BLaER1 (cell line): ENCODE measurements around the gene DNAJB4.
"Not testable (repeated sequence)": the region's sequence is repeated elsewhere in the genome, so short reads cannot be mapped to it uniquely, and the experiment has no call there.

Source experiments
- H3K27ac ChIP-seq: shearing (Covaris generic); formaldehyde crosslinking; 2 replicates; pipeline ENCODE4 v1.8.1; 2022
- H3K27me3 ChIP-seq: shearing (Covaris generic); formaldehyde crosslinking; 2 replicates; pipeline ENCODE4 v1.8.1; 2022
- H3K36me3 ChIP-seq: shearing (Covaris generic); formaldehyde crosslinking; 2 replicates; pipeline ENCODE4 v1.8.1; 2022
- H3K4me1 ChIP-seq: shearing (Covaris generic); formaldehyde crosslinking; 2 replicates; pipeline ENCODE4 v1.8.1; 2022
- H3K4me2 ChIP-seq: shearing (Covaris generic); formaldehyde crosslinking; 2 replicates; pipeline ENCODE4 v1.8.1; 2022
- H3K4me3 ChIP-seq: shearing (Covaris generic); formaldehyde crosslinking; 2 replicates; pipeline ENCODE4 v1.8.1; 2022
- H3K9ac ChIP-seq: shearing (Covaris generic); formaldehyde crosslinking; 2 replicates; pipeline ENCODE4 v1.8.1; 2022
- H3K9me3 ChIP-seq: shearing (Covaris generic); formaldehyde crosslinking; 2 replicates; pipeline ENCODE4 v1.8.1; 2022
- H4K20me1 ChIP-seq: shearing (Covaris generic); formaldehyde crosslinking; 2 replicates; pipeline ENCODE4 v1.8.1; 2022
- Cebpa-rat ChIP-seq: shearing (Covaris generic); IDR thresholded peaks from 2 replicates; pipeline ENCODE4 v1.8.1; 2022

Gene DNAJB4

GRCh38 chr1:78005755-78006154 is 1.0 kb downstream of the DNAJB4 start:
- peak overlapping the region; percentile 93; the same call in 1 of the 2 replicates for H3K27ac ChIP-seq
- no peak for TF ChIP-seq Cebpa-rat
- H3K4me2 ChIP-seq = peak overlapping the region; percentile 73

GRCh38 chr1:78006521-78006920 is 1.8 kb downstream of the DNAJB4 start:
- Histone ChIP-seq H3K27me3 (no peaks in the 10 kb centered on the region), H3K36me3 (no peaks in the 10 kb centered on the region), H4K20me1 (no peaks in the 10 kb centered on the region), H3K9ac (no peak overlapping the region), H3K9me3 (no peaks in the 10 kb centered on the region), H3K27ac (no peak overlapping the region), H3K4me1 (peaks cover 38% of the 10 kb centered on the region), H3K4me2 (peak overlapping the region; percentile 73), H3K4me3 (peak overlapping the region; percentile 64; the same call in 1 of the 2 replicates)
- TF ChIP-seq Cebpa-rat = no peak

More at GRCh38 chr1:78005755-78006154, 1.0 kb downstream of the DNAJB4 start:
- Histone ChIP-seq H3K36me3 (no peaks in the 10 kb centered on the region), H3K9me3 (no peaks in the 10 kb centered on the region), H3K4me1 (peaks cover 38% of the 10 kb centered on the region), H3K4me3 (peak overlapping the region; percentile 64), H3K27me3 (no peaks in the 10 kb centered on the region), H3K9ac (peak overlapping the region; percentile 77; the same call in 1 of the 2 replicates), H4K20me1 (no peaks in the 10 kb centered on the region)

- no peaks in the 10 kb centered on the region for H3K9me3 ChIP-seq
- H3K4me1 ChIP-seq = peaks cover 34% of the 10 kb centered on the region
- no peak overlapping the region for H3K4me3 ChIP-seq
- no peaks in the 10 kb centered on the region for H4K20me1 ChIP-seq
- 0 out of 2 replicates have a peak overlapping the region, but pooled peaks have one; percentile 21 for H3K4me2 ChIP-seq
- H3K27ac ChIP-seq = no peak overlapping the region
- H3K27me3 ChIP-seq = no peaks in the 10 kb centered on the region
- no peak for TF ChIP-seq Cebpa-rat
- H3K9ac ChIP-seq = no peak overlapping the region
- H3K36me3 ChIP-seq = no peaks in the 10 kb centered on the region
Measured at GRCh38 chr1:78007677-78008341, 3.1 kb downstream of the DNAJB4 start.

- Histone ChIP-seq H3K4me3 (no peak overlapping the region), H3K27me3 (no peaks in the 10 kb centered on the region), H3K9me3 (no peaks in the 10 kb centered on the region), H3K36me3 (peaks cover 4% of the 10 kb centered on the region), H3K9ac (no peak overlapping the region), H4K20me1 (no peaks in the 10 kb centered on the region), H3K4me2 (no peak overlapping the region), H3K27ac (no peak overlapping the region), H3K4me1 (peaks cover 23% of the 10 kb centered on the region)
- no peak for TF ChIP-seq Cebpa-rat
Measured at GRCh38 chr1:78009276-78009675, 4.5 kb downstream of the DNAJB4 start.

GRCh38 chr1:78009836-78010235 is 5.1 kb downstream of the DNAJB4 start:
- no peak for TF ChIP-seq Cebpa-rat
- Histone ChIP-seq H3K9me3 (no peaks in the 10 kb centered on the region), H3K27me3 (no peaks in the 10 kb centered on the region), H3K4me3 (no peak overlapping the region), H3K4me1 (peaks cover 23% of the 10 kb centered on the region), H3K9ac (no peak overlapping the region), H4K20me1 (no peaks in the 10 kb centered on the region), H3K4me2 (no peak overlapping the region), H3K36me3 (peaks cover 9% of the 10 kb centered on the region), H3K27ac (no peak overlapping the region)

- no peak overlapping the region for H3K4me2 ChIP-seq
Measured at GRCh38 chr1:78011050-78011449, 6.3 kb downstream of the DNAJB4 start.

GRCh38 chr1:78015148-78015547 is 10.4 kb downstream of the DNAJB4 start:
- no peaks in the 10 kb centered on the region for H4K20me1 ChIP-seq
- no peak overlapping the region for H3K4me2 ChIP-seq
- TF ChIP-seq Cebpa-rat = no peak
- H3K4me1 ChIP-seq = no peaks in the 10 kb centered on the region
- no peak overlapping the region for H3K4me3 ChIP-seq
- no peaks in the 10 kb centered on the region for H3K27me3 ChIP-seq
- H3K36me3 ChIP-seq = peaks cover 13% of the 10 kb centered on the region
- H3K9me3 ChIP-seq = no peaks in the 10 kb centered on the region
- H3K9ac ChIP-seq = no peak overlapping the region
- H3K27ac ChIP-seq = no peak overlapping the region

More at GRCh38 chr1:78011050-78011449, 6.3 kb downstream of the DNAJB4 start:
- Histone ChIP-seq H4K20me1 (no peaks in the 10 kb centered on the region), H3K9me3 (no peaks in the 10 kb centered on the region), H3K4me3 (no peak overlapping the region), H3K27ac (no peak overlapping the region), H3K4me1 (peaks cover 15% of the 10 kb centered on the region), H3K9ac (no peak overlapping the region), H3K27me3 (no peaks in the 10 kb centered on the region), H3K36me3 (peaks cover 13% of the 10 kb centered on the region)
- no peak for TF ChIP-seq Cebpa-rat

GRCh38 chr1:78019024-78019423 is 14.3 kb downstream of the DNAJB4 start:
- H3K9ac ChIP-seq = no peak overlapping the region
- peaks cover 12% of the 10 kb centered on the region for H3K36me3 ChIP-seq
- H3K4me1 ChIP-seq = no peaks in the 10 kb centered on the region
- no peak overlapping the region for H3K4me3 ChIP-seq
- H3K9me3 ChIP-seq = peaks cover 7% of the 10 kb centered on the region; the same call in 1 of the 2 replicates
- no peak overlapping the region for H3K4me2 ChIP-seq
- no peaks in the 10 kb centered on the region for H4K20me1 ChIP-seq
- no peaks in the 10 kb centered on the region for H3K27me3 ChIP-seq
- no peak overlapping the region for H3K27ac ChIP-seq
- TF ChIP-seq Cebpa-rat = no peak

- not testable (repeated sequence) for H3K36me3 ChIP-seq, H3K9me3 ChIP-seq, H3K4me1 ChIP-seq
Measured at GRCh38 chr1:78021134-78021533, 16.4 kb downstream of the DNAJB4 start.

GRCh38 chr1:78029793-78030192 is 25.1 kb downstream of the DNAJB4 start:
- no peaks in the 10 kb centered on the region for H3K4me1 ChIP-seq
- H3K9me3 ChIP-seq = no peaks in the 10 kb centered on the region
- no peak overlapping the region for H3K4me3 ChIP-seq
- no peak overlapping the region for H3K4me2 ChIP-seq
- no peak for TF ChIP-seq Cebpa-rat
- no peaks in the 10 kb centered on the region for H4K20me1 ChIP-seq
- H3K9ac ChIP-seq = no peak overlapping the region
- no peaks in the 10 kb centered on the region for H3K27me3 ChIP-seq
- no peak overlapping the region for H3K27ac ChIP-seq
- H3K36me3 ChIP-seq = no peaks in the 10 kb centered on the region

More at GRCh38 chr1:78021134-78021533, 16.4 kb downstream of the DNAJB4 start:
- not testable (repeated sequence) for H3K4me3 ChIP-seq, H3K27me3 ChIP-seq, H3K9ac ChIP-seq, H3K27ac ChIP-seq, H3K4me2 ChIP-seq, H4K20me1 ChIP-seq
